ENCODE results near the gene AK4.

The AK4 gene

DNA sequence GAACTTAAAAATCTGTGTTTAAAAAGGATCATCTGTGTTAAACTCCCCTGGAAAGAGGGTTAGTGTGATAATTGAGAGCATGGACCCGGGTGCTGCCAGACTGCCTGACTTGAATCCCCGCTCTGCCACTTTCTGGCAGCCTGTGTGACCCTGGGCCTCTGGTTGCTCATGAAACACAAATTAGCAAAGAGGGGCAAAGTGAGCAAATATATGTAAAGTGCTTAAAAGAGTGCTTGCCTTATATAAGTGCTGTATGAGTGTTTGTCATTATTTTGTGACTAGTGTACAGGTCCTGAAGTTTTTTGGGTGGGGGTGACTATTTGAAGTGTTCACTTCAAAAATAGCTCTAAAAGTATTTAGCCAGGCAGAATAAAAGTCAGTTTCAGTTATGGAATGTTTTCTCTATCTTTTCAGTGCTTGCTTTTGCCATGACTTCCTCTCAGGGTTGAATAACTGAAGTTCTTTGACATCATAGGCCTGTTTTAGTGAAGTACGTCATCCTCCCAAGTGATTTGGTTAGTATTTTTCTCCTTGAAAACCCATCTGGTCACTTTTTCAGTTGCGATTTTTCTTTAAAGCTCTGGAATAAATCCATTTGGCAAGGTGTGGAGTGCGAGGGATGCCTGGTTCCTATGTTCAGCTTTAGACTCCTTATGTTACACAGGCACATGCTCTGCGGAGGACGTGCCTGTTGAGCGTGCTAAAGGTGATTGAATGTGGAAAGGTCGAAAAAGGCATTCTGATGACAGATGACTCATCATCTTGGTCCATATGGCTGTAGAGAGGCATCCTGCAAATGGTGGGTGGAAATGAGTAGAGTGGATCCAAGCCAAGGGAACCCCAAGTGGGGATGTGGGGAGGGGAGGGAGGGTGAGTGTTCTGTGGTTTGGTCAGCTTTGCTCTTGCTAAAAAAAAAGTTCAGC is 47.8 kb downstream of the AK4 start:
- H3F3A ChIP-seq (ENCODE audit: control insufficient read depth, insufficient read depth): no peaks in the 10 kb centered on the region
- no peak for TF ChIP-seq EZH2phosphoT487 (IDR thresholded peaks at IDR 0.05; ENCODE audit: borderline replicate concordance, low read length)
- TF ChIP-seq, protein P1, sequence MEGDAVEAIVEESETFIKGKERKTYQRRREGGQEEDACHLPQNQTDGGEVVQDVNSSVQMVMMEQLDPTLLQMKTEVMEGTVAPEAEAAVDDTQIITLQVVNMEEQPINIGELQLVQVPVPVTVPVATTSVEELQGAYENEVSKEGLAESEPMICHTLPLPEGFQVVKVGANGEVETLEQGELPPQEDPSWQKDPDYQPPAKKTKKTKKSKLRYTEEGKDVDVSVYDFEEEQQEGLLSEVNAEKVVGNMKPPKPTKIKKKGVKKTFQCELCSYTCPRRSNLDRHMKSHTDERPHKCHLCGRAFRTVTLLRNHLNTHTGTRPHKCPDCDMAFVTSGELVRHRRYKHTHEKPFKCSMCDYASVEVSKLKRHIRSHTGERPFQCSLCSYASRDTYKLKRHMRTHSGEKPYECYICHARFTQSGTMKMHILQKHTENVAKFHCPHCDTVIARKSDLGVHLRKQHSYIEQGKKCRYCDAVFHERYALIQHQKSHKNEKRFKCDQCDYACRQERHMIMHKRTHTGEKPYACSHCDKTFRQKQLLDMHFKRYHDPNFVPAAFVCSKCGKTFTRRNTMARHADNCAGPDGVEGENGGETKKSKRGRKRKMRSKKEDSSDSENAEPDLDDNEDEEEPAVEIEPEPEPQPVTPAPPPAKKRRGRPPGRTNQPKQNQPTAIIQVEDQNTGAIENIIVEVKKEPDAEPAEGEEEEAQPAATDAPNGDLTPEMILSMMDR (IDR thresholded peaks at IDR 0.05; ENCODE audit: low read depth, low read length, poor library complexity, severe bottlenecking): no peak
- no peaks in the 10 kb centered on the region for H3K27me3 ChIP-seq (ENCODE audit: control insufficient read depth, low read length)
- no peaks in the 10 kb centered on the region for H4K20me1 ChIP-seq (ENCODE audit: control insufficient read depth, insufficient read depth, low read depth, low read length)
- no peak overlapping the region for H3K27ac ChIP-seq (ENCODE audit: low read depth, low read length)
- no peaks in the 10 kb centered on the region for H3K9me3 ChIP-seq (ENCODE audit: control insufficient read depth, insufficient read depth, low read length)
- H3K9me2 ChIP-seq (replicated peaks; ENCODE audit: control insufficient read depth, low read length): no peaks in the 10 kb centered on the region
- H3K36me3 ChIP-seq (ENCODE audit: control insufficient read depth, low read length): no peaks in the 10 kb centered on the region
- no peaks in the 10 kb centered on the region for H3K4me1 ChIP-seq (ENCODE audit: control insufficient read depth, low read length)
- no peak overlapping the region for H3K4me2 ChIP-seq (ENCODE audit: low read length)
- H3K4me3 ChIP-seq (ENCODE audit: low read length): no peak overlapping the region
- no peaks in the 10 kb centered on the region for H3K79me2 ChIP-seq (ENCODE audit: control insufficient read depth, low read length)

DNA sequence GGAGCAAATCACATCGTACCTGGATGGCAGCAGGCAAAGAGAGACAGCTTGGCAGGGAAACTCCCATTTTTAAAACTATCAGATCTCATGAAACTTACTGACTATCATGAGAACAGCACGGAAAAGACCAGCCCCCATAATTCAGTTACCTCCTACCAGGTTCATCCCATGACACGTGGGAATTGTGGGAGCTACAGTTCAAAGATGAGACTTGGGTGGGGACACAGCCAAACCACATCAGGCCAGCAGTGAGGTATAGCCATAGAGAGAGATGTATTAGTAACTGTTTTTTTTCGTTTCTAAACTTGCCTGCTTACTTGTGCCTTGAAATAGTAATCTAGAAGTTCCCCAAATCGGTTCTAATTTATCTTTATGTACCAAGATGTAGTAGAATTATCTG is 48.9 kb downstream of the AK4 start:
- Histone ChIP-seq H3K9me3 (ENCODE audit: control insufficient read depth, insufficient read depth, low read length) (no peaks in the 10 kb centered on the region), H3K36me3 (ENCODE audit: control insufficient read depth, low read length) (no peaks in the 10 kb centered on the region), H3K79me2 (ENCODE audit: control insufficient read depth, low read length) (no peaks in the 10 kb centered on the region), H3F3A (ENCODE audit: control insufficient read depth, insufficient read depth) (no peaks in the 10 kb centered on the region), H3K4me2 (ENCODE audit: low read length) (no peak overlapping the region), H4K20me1 (ENCODE audit: control insufficient read depth, insufficient read depth, low read depth, low read length) (no peaks in the 10 kb centered on the region), H3K9me2 (replicated peaks; ENCODE audit: control insufficient read depth, low read length) (no peaks in the 10 kb centered on the region), H3K27me3 (ENCODE audit: control insufficient read depth, low read length) (no peaks in the 10 kb centered on the region), H3K27ac (ENCODE audit: low read depth, low read length) (no peak overlapping the region), H3K4me3 (ENCODE audit: low read length) (no peak overlapping the region), H3K4me1 (ENCODE audit: control insufficient read depth, low read length) (no peaks in the 10 kb centered on the region)
- TF ChIP-seq, protein P1 (IDR thresholded peaks at IDR 0.05; ENCODE audit: low read depth, low read length, poor library complexity, severe bottlenecking): no peak
- no peak for TF ChIP-seq EZH2phosphoT487 (IDR thresholded peaks at IDR 0.05; ENCODE audit: borderline replicate concordance, low read length)

DNA sequence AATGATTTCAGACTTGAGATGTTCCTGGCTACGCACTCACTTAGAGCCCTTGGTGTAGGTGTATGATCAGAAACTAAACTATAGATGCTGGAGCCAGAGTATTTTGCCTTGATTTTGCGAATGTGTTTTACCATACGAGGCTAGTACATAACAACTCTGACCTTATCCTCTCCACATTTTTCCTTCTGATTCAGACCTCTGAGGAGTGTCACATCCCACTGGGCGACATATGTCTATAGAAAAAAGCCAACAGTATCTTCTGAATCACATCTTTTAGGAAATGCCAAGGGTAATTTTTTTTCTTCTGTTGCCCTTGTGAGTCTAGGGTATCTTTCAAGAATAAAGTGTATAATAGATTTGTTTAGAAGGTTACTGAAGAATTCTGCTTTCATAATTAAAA is 49.6 kb downstream of the AK4 start:
- Histone ChIP-seq H3K4me3 (ENCODE audit: low read length) (no peak overlapping the region), H3K4me1 (ENCODE audit: control insufficient read depth, low read length) (no peaks in the 10 kb centered on the region), H3K79me2 (ENCODE audit: control insufficient read depth, low read length) (no peaks in the 10 kb centered on the region), H3K9me3 (ENCODE audit: control insufficient read depth, insufficient read depth, low read length) (no peaks in the 10 kb centered on the region), H3K4me2 (ENCODE audit: low read length) (no peak overlapping the region), H3K9me2 (replicated peaks; ENCODE audit: control insufficient read depth, low read length) (no peaks in the 10 kb centered on the region), H3K27ac (ENCODE audit: low read depth, low read length) (no peak overlapping the region), H3F3A (ENCODE audit: control insufficient read depth, insufficient read depth) (no peaks in the 10 kb centered on the region), H3K27me3 (ENCODE audit: control insufficient read depth, low read length) (no peaks in the 10 kb centered on the region), H3K36me3 (ENCODE audit: control insufficient read depth, low read length) (no peaks in the 10 kb centered on the region), H4K20me1 (ENCODE audit: control insufficient read depth, insufficient read depth, low read depth, low read length) (no peaks in the 10 kb centered on the region)
- TF ChIP-seq, protein P1 (IDR thresholded peaks at IDR 0.05; ENCODE audit: low read depth, low read length, poor library complexity, severe bottlenecking): no peak
- no peak for TF ChIP-seq EZH2phosphoT487 (IDR thresholded peaks at IDR 0.05; ENCODE audit: borderline replicate concordance, low read length)

Measured in DOHH2 (cell line).